NCI-H1417 (cell line): ENCODE data around the gene TTC34.
"Not testable (repeated sequence)": the region's sequence is repeated elsewhere in the genome, so short reads cannot be mapped to it uniquely, and the experiment has no call there.

ENCODE experiments used
- DNase-seq, 3 experiments: peaks; one replicate each; lab custom pipeline; 2025; lab: John Stamatoyannopoulos, UW

Gene TTC34

DNA sequence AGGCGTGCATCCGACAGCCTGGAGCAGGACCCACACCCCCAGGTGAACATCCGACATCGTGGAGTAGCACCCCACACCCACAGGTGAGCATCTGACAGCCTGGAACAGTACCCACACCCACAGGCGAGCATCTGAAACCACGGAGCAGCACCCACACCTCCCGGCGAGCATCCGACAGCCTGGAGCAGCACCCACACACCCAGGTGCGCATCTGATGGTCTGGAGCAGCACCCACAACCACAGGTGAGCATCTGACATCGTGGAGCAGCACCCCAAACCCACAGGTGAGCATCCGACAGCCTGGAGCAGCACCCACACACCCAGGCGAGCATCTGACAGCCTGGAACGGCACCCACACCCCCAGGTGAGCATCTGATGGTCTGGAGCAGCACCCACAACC is 46.1 kb downstream of the TTC34 start:
- not testable (repeated sequence) for DNase-seq

DNA sequence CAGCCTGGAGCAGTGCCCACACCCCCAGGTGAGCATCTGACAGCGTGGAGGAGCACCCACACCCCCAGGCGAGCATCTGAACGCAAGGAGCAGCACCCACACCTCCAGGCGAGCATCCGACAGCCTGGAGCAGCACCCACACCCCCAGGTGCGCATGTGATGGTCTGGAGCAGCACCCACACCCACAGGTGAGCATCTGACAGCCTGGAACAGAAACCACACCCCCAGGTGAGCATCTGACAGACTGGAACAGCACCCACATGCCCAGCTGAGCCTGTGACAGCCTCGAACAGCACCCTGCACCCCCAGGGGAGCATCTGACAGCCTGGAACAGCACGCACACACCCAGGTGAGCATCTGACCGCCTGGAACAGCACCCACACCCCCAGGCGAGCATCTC is 46.9 kb downstream of the TTC34 start:
- not testable (repeated sequence) for DNase-seq

DNA sequence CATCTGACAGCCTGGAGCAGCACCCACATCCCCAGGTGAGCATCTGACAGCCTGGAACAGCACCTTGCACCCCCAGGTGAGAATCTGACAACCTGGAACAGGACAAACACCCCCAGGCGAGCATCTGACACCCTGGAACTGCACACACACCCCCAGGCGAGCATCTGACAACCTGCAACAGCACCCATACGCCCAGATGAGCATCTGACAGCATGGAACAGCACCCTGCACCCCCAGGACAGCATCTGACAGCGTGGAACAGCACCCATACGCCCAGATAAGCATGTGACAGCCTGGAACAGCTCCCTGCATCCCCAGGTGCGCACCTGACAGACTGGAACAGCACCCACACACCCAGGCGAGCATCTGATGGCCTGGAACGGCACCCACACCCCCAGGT is 49.0 kb downstream of the TTC34 start:
- not testable (repeated sequence) for DNase-seq

DNA sequence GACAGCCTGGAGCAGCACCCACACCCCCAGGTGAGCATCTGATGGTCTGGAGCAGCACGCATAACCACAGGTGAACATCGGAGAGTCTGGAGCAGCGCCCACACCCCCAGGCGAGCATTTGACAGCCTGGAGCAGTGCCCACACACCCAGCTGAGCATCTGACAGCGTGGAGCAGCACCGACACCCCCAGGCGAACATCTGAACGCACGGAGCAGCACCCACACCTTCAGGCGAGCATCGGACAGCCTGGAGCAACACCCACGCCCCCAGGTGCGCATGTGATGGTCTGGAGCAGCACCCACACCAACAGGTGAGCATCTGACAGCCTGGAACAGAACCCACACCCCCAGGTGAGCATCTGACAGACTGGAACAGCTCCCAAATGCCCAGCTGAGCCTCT is 49.6 kb downstream of the TTC34 start:
- not testable (repeated sequence) for DNase-seq

DNA sequence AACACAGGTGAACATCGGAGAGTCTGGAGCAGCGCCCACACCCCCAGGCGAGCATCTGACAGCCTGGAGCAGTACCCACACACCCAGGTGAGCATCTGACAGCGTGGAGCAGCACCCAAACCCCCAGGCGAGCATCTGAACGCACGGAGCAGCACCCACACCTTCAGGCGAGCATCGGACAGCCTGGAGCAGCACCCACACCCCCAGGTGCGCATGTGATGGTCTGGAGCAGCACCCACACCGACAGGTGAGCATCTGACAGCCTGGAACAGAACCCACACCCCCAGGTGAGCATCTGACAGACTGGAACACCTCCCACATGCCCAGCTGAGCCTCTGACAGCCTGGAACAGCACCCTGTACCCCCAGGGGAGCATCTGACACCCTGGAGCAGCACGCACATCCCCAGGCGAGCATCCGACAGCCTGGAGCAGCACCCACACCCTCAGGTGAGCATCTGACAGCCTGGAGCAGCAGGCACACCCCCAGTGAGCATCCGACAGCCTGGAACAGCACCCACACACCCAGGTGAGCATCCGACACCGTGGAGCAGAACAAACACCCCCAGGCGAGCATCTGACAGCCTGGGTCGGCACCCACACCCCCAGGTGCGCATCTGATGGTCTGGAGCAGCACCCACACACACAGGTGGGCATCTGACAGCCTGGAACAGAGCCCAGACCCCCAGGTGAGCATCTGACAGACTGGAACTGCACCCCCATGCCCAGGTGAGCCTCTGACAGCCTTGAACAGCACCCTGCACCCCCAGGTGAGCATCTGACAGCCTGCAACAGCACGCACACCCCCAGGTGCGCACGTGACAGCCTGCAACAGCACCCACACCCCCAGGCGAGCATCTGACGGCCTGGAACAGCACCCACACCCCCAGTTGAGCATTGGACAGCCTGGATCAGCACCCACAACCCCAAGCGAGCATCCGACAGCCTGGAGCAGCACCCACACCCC is 50.4 kb downstream of the TTC34 start:
- not testable (repeated sequence) for DNase-seq

DNA sequence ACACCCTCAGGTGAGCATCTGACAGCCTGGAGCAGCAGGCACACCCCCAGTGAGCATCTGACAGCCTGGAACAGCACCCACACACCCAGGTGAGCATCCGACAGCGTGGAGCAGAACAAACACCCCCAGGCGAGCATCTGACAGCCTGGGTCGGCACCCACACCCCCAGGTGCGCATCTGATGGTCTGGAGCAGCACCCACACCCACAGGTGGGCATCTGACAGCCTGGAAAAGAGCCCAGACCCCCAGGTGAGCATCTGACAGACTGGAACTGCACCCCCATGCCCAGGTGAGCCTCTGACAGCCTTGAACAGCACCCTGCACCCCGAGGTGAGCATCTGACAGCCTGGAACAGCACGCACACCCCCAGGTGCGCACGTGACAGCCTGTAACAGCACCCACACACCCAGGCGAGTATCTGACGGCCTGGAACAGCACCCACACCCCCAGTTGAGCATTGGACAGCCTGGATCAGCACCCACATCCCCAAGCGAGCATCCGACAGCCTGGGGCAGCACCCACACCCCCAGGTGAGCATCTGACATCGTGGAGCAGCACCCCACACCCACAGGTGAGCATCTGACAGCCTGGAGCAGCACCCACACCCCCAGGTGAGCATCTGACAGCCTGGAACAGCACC is 51.3 kb downstream of the TTC34 start:
- not testable (repeated sequence) for DNase-seq

DNA sequence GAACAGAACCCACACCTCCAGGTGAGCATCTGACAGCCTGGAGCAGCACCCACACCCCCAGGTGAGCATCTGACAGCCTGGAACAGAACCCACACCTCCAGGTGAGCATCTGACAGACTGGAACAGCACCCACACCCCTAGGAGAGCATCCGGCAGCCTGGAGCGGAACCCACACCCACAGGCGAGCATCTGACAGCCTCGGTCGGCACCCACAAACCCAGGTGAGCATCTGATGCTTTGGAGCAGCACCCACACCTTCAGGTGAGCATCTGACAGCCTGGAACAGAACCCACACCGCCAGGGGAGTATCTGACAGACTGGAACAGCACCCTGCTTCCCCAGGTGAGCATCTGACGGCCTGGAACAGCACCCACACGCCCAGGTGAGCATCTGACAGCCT is 52.9 kb downstream of the TTC34 start:
- DNase-seq, result not testable (repeated sequence)

DNA sequence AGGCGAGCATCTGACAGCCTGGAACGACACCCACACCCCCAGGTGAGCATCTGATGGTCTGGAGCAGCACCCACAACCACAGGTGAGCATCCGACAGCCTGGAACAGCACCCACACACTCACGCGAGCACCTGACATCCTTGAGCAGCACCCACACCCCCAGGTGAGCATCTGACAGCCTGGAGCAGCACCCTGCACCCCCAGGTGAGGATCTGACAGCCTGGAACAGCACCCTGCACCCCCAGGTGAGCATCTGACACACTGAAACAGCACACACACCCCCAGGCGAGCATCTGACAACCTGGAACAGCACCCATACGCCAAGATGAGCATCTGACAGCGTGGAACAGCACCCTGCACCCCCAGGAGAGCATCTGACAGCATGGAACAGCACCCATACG is 106.7 kb downstream of the TTC34 start:
- DNase-seq, result not testable (repeated sequence)

DNA sequence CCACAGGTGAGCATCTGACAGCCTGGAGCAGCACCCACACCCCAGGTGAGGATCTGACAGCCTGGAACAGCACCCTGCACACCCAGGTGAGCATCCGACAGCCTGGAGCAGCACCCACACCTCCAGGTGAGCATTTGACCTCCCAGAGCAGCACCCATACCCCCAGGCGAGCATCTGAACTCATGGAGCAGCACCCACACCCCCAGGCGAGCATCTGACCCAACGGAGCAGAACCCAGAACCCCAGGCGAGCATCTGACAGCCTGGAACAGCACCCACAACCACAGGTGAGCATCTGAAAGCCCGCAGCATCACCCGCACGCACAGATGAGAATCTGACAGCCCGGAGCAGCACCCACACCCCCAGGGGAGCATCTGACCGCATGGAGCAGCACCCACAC is 111.3 kb downstream of the TTC34 start:
- not testable (repeated sequence) for DNase-seq

DNA sequence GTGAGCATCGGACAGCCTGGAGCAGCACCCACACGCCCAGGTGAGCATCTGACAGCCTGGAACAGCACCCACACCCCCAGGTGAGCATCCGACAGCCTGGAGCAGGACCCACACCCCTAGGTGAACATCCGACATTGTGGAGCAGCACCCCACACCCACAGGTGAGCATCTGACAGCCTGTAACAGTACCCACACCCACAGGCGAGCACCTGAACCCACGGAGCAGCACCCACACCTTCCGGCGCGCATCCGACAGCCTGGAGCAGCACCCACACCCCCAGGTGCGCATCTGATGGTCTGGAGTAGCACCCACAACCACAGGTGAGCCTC is 113.2 kb downstream of the TTC34 start:
- not testable (repeated sequence) for DNase-seq

DNA sequence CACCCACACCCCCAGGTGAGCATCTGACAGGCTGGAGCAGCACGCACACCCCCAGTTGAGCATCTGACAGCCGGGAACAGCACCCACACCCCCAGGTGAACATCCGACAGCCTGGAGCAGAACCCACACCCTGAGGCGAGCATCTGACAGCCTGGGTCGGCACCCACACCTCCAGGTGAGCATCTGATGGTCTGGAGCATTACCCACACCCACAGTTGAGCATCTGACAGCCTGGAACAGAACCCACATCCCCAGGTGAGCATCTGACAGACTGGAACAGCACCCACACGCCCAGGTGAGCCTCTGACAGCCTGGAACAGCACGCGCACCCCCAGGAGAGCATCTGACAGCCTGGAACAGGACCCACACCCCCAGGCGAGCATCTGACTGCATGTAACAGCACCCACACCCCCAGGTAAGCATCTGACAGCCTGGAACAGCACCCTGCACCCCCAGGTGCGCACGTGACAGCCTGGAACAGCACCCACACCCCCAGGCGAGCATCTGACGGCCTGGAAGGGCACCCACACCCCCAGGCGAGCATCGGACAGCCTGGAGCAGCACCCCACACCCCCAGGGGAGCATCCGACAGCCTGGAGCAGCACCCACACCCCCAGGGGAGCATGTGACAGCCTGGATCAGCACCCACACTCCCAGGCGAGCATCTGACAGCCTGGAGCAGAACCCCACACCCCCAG is 113.7 kb downstream of the TTC34 start:
- not testable (repeated sequence) for DNase-seq

DNA sequence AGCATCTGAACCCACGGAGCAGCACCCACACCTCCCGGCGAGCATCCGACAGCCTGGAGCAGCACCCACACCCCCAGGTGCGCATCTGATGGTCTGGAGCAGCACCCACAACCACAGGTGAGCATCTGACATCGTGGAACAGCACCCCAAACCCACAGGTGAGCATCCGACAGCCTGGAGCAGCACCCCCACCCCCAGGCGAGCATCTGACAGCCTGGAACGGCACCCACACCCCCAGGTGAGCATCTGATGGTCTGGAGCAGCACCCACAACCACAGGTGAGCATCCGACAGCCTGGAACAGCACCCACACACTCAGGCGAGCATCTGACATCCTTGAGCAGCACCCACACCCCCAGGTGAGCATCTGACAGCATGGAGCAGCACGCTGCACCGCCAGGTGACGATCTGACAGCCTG is 114.3 kb downstream of the TTC34 start:
- not testable (repeated sequence) for DNase-seq

DNA sequence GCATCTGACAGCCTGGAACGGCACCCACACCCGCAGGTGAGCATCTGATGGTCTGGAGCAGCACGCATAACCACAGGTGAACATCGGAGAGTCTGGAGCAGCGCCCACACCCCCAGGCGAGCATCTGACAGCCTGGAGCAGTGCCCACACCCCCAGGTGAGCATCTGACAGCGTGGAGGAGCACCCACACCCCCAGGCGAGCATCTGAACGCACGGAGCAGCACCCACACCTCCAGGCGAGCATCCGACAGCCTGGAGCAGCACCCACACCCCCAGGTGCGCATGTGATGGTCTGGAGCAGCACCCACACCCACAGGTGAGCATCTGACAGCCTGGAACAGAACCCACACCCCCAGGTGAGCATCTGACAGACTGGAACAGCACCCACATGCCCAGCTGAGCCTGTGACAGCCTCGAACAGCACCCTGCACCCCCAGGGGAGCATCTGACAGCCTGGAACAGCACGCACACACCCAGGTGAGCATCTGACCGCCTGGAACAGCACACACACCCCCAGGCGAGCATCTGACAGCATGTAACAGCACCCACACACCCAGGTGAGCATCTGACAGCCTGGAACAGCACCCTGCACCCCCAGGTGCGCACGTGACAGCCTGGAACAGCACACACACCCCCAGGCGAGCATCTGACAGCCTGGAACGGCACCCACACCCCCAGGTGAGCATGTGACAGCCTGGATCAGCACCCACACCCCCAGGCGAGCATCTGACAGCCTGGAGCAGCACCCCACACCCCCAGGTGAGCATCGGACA is 115.2 kb downstream of the TTC34 start:
- not testable (repeated sequence) for DNase-seq

DNA sequence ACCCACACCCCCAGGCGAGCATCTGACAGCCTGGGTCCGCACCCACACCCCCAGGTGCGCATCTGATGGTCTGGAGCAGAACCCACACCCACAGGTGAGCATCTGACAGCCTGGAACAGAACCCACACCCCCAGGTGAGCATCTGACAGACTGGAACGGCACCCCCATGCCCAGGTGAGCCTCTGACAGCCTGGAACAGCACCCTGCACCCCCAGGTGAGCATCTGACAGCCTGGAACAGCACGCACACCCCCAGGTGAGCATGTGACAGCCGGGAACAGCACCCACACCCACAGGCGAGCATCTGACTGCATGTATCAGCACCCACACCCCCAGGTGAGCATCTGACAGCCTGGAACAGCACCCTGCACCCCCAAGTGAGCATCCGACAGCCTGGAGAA is 115.8 kb downstream of the TTC34 start:
- not testable (repeated sequence) for DNase-seq

DNA sequence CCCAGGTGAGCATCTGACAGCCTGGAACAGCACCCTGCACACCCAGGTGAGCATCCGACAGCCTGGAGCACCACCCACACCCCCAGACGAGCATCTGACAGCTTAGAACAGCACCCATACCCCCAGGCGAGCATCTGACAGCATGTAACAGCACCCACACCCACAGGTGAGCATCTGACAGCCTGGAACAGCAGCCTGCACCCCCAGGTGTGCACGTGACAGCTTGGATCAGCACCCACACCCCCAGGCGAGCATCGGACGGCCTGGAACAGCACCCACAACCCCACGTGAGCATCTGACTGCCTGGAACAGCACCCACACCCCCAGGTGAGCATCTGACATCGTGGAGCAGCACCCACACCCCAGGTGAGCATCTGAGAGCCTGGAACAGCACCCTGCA is 116.6 kb downstream of the TTC34 start:
- not testable (repeated sequence) for DNase-seq

DNA sequence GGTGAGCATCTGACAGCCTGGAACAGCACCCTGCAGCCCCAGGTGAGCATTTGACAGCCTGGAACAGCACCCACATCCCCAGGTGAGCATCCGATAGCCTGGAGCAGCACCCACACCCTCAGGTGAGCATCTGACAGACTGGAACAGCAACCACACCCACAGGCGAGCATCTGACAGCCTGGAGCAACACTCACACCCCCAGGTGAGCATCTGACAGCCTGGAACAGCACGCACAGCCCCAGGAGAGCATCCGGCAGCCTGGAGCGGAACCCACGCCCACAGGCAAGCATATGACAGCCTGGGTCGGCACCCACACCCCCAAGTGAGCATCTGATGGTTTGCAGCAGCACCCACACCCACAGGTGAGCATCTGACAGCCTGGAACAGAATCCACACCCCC is 117.5 kb downstream of the TTC34 start:
- not testable (repeated sequence) for DNase-seq

DNA sequence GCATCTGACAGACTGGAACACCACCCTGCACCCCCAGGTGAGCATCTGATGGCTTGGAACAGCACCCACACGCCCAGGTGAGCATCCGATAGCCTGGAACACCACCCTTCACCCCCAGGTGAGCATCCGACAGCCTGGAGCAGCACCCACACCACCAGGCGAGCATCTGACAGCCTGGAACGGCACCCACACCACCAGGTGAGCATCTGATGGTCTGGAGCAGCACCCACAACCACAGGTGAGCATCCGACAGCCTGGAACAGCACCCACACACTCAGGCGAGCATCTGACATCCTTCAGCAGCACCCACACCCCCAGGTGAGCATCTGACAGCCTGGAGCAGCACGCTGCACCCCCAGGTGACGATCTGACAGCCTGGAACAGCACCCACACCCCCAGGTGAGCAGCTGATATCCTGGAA is 118.2 kb downstream of the TTC34 start:
- DNase-seq, result not testable (repeated sequence)

DNA sequence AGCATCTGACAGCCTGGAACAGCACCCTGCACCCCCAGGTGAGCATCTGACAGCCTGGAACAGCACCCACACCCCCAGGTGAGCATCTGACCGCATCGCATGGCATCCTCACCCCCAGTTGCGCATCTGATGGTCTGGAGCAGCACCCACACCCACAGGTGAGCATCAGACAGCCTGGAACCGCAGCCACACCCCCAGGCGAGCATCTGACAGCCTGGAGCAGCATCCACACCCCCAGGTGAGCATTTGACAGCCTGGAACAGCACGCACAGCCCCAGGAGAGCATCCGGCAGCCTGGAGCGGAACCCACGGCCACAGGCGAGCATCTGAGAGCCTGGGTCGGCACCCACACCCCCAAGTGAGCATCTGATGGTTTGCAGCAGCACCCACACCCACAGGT is 118.6 kb downstream of the TTC34 start:
- not testable (repeated sequence) for DNase-seq

DNA sequence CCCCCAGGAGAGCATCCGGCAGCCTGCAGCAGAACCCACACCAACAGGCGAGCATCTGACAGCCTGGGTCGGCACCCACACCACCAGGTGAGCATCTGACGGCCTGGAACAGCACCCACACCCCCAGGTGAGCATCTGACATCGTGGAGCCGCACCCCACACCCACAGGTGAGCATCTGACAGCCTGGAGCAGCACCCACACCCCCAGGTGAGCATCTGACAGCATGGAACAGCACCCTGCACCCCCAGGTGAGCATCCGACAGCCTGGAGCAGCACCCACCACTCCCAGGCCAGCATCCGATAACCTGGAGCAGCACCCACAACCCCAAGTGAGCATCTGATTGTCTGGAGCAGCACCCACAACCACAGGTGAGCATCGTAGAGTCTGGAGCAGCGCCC is 124.8 kb downstream of the TTC34 start:
- not testable (repeated sequence) for DNase-seq

DNA sequence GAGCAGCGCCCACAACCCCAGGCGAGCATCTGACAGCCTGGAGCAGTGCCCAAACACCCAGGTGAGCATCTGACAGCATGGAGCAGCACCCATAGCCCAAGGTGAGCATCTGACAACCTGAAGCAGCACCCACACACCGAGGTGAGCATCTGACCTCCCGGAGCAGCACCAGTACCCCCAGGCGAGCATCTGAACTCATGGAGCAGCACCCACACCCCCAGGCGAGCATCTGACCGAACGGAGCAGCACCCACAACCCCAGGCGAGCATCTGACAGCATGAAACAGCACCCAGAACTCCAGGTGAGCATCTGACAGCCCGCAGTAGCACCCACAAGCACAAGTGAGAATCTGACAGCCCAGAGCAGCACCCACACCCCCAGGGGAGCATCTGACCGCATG is 129.8 kb downstream of the TTC34 start:
- DNase-seq, result not testable (repeated sequence)

DNA sequence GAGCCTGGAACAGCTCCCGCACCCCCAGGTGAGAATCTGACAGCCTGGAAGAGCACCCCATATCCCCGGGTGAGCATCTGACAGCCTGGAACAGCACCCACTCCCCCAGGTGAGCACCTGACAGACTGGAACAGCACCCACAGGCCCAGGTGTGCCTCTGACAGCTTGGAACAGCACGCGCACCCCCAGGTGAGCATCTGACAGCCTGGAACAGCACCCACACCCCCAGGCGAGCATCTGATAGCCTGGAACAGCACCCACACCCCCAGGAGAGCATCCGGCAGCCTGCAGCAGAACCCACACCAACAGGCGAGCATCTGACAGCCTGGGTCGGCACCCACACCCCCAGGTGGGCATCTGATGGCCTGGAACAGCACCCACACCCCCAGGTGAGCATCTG is 141.7 kb downstream of the TTC34 start:
- DNase-seq, result not testable (repeated sequence)

DNA sequence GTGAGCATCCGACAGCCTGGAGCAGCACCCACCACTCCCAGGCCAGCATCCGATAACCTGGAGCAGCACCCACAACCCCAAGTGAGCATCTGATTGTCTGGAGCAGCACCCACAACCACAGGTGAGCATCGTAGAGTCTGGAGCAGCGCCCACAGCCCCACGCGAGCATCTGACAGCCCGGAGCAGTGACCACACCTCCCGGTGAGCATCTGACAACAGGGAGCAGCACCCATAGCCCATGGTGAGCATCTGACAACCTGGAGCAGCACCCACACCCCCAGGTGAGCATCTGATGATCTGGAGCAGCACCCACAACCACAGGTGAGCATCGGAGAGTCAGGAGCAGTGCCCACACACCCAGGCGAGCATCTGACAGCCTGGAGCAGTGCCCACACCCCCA is 143.6 kb downstream of the TTC34 start:
- DNase-seq, result not testable (repeated sequence)
